A549 (cell line): ENCODE results near the gene LRP6.

ENCODE experiments used
- CBX8 ChIP-seq: fragments of 200-600 bp; sonication (generic); IDR thresholded peaks from 2 replicates; pipeline ENCODE4 v1.6.1; 2016
- ESRRA ChIP-seq: fragments of 150-350 bp; IDR thresholded peaks from 2 replicates; pipeline ENCODE4 v1.6.1; 2014; ENCODE audit warnings: mild to moderate bottlenecking, low read length, borderline replicate concordance
- MYC ChIP-seq: IDR thresholded peaks from 2 replicates; pipeline ENCODE4 v1.6.1; 2012; ENCODE audit warnings: mild to moderate bottlenecking, inconsistent platforms, low read length, improper control_type of control experiment, borderline replicate concordance
- NFE2L2 ChIP-seq: fragments of 150-350 bp; conservative IDR thresholded peaks from 2 replicates; pipeline ENCODE4 v1.6.1; 2014; ENCODE audit warnings: low read length
- TF ChIP-seq, protein P1 (sequence below): fragments of >200 bp; sonication (Bioruptor Twin); formaldehyde crosslinking; IDR thresholded peaks from 3 replicates; pipeline ENCODE4 v1.5.1; 2016
- TF ChIP-seq, protein P2 (sequence below): fragments of 200-600 bp; sonication (generic); IDR thresholded peaks from 2 replicates; pipeline ENCODE4 v1.6.1; 2016; ENCODE audit warnings: antibody characterized with exemption, mild to moderate bottlenecking, moderate library complexity

DNA sequence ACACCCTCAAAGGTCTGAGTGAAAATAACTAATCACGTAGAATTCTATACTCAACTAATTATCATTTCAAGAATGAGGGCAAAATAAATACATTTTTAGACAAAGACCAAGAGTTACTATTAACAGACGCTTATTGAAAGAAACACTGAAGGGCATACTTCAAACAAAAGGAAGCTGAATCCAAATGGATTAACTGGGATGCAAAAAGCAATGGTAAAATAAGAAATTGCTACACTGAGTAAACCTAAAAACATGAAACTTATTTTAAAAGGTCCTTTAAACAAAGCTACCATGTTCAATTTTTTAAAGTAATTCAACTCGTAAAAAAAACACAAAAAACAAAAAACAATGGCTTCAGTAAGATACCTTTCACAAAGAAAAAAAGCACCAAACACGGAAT is 28.2 kb downstream of the LRP6 start:
- TF ChIP-seq ESRRA (no peak), MYC (no peak), NFE2L2 (no peak), CBX8 (no peak)
- TF ChIP-seq, protein P1, sequence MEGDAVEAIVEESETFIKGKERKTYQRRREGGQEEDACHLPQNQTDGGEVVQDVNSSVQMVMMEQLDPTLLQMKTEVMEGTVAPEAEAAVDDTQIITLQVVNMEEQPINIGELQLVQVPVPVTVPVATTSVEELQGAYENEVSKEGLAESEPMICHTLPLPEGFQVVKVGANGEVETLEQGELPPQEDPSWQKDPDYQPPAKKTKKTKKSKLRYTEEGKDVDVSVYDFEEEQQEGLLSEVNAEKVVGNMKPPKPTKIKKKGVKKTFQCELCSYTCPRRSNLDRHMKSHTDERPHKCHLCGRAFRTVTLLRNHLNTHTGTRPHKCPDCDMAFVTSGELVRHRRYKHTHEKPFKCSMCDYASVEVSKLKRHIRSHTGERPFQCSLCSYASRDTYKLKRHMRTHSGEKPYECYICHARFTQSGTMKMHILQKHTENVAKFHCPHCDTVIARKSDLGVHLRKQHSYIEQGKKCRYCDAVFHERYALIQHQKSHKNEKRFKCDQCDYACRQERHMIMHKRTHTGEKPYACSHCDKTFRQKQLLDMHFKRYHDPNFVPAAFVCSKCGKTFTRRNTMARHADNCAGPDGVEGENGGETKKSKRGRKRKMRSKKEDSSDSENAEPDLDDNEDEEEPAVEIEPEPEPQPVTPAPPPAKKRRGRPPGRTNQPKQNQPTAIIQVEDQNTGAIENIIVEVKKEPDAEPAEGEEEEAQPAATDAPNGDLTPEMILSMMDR = no peak
- TF ChIP-seq, protein P2, sequence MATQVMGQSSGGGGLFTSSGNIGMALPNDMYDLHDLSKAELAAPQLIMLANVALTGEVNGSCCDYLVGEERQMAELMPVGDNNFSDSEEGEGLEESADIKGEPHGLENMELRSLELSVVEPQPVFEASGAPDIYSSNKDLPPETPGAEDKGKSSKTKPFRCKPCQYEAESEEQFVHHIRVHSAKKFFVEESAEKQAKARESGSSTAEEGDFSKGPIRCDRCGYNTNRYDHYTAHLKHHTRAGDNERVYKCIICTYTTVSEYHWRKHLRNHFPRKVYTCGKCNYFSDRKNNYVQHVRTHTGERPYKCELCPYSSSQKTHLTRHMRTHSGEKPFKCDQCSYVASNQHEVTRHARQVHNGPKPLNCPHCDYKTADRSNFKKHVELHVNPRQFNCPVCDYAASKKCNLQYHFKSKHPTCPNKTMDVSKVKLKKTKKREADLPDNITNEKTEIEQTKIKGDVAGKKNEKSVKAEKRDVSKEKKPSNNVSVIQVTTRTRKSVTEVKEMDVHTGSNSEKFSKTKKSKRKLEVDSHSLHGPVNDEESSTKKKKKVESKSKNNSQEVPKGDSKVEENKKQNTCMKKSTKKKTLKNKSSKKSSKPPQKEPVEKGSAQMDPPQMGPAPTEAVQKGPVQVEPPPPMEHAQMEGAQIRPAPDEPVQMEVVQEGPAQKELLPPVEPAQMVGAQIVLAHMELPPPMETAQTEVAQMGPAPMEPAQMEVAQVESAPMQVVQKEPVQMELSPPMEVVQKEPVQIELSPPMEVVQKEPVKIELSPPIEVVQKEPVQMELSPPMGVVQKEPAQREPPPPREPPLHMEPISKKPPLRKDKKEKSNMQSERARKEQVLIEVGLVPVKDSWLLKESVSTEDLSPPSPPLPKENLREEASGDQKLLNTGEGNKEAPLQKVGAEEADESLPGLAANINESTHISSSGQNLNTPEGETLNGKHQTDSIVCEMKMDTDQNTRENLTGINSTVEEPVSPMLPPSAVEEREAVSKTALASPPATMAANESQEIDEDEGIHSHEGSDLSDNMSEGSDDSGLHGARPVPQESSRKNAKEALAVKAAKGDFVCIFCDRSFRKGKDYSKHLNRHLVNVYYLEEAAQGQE = no peak
